Adipocyte (in vitro differentiated cells): Measurements from ENCODE around the gene C2CD4C.
A peak's percentile ranks its signal among the peaks of the same experiment; 100 is the strongest.
"Not testable (repeated sequence)": the region's sequence is repeated elsewhere in the genome, so short reads cannot be mapped to it uniquely, and the experiment has no call there.

Source experiments
- DNase-seq: peaks from one replicate; pipeline ENCODE4 v3.0.0-alpha.2; 2015; ENCODE audit warnings: low read depth
- H3K27me3 ChIP-seq: replicated peaks from 2 replicates; pipeline ENCODE4 v1.7.0; 2013; ENCODE audit warnings: mild to moderate bottlenecking, low read length, moderate library complexity; ENCODE audit not compliant: control insufficient read depth, insufficient read depth
- H3K36me3 ChIP-seq: 2 replicates; pipeline ENCODE4 v1.7.0; 2013; ENCODE audit warnings: low read length, mild to moderate bottlenecking, moderate library complexity; ENCODE audit not compliant: control insufficient read depth, insufficient read depth, severe bottlenecking
- H3K4me1 ChIP-seq: 2 replicates; pipeline ENCODE4 v1.7.0; 2013; ENCODE audit warnings: mild to moderate bottlenecking, low read length, moderate library complexity; ENCODE audit not compliant: control insufficient read depth, insufficient read depth
- H3K4me3 ChIP-seq: 2 replicates; pipeline ENCODE4 v1.7.0; 2013; ENCODE audit warnings: mild to moderate bottlenecking, low read length, moderate library complexity
- H3K9ac ChIP-seq: 2 replicates; pipeline ENCODE4 v1.7.0; 2013; ENCODE audit warnings: mild to moderate bottlenecking, low read length, moderate library complexity
- H3K9me3 ChIP-seq: 2 replicates; pipeline ENCODE4 v1.7.0; 2013; ENCODE audit warnings: mild to moderate bottlenecking, low read length, moderate library complexity; ENCODE audit not compliant: control insufficient read depth

The C2CD4C gene

GRCh38 chr19:408902-409515, at the start of gene C2CD4C:
C2CD4C (minus strand) TSS chr19:409147; CDS start chr19:408361, 786 bp downstream.
- peaks cover 39% of the 10 kb centered on the region for H3K27me3 ChIP-seq
- no peaks in the 10 kb centered on the region for H3K9me3 ChIP-seq
- no peak within 1 kb of the TSS for H3K4me3 ChIP-seq
- peak; percentile 56 for DNase-seq
- no peaks in the 10 kb centered on the region for H3K36me3 ChIP-seq
- no peak within 1 kb of the TSS for H3K9ac ChIP-seq
- no peaks in the 10 kb centered on the region for H3K4me1 ChIP-seq

GRCh38 chr19:458091-459042, 49.4 kb upstream of the C2CD4C start:
- no peaks in the 10 kb centered on the region for H3K9me3 ChIP-seq
- no peaks in the 10 kb centered on the region for H3K4me1 ChIP-seq
- DNase-seq, result no peak
- H3K9ac ChIP-seq, result no peak overlapping the region
- H3K4me3 ChIP-seq, result no peak overlapping the region
- peaks cover 7% of the 10 kb centered on the region for H3K27me3 ChIP-seq
- H3K36me3 ChIP-seq, result no peaks in the 10 kb centered on the region

DNA sequence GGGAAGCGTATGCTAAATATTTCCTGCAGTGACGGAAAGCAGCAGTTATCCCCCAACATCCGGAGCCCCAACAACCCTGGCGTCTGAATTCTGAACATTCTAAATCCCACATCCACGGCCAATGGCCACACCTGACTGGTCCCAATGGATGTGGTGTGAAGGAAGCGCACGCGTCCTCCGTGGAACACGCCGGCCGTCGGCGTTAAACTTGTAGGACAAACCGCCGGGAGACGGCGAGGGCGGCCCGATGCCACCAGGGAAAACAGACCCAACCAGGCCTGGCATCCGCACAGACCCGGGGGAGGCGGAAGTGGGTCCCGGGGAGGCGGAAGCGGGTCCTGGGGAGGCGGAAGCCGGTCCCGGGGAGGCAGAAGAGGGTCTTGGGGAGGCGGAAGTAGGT, 48.7 kb upstream of the C2CD4C start:
- no peaks in the 10 kb centered on the region for H3K4me1 ChIP-seq
- no peak overlapping the region for H3K4me3 ChIP-seq
- H3K27me3 ChIP-seq, result peaks cover 7% of the 10 kb centered on the region
- no peaks in the 10 kb centered on the region for H3K9me3 ChIP-seq
- H3K36me3 ChIP-seq, result no peaks in the 10 kb centered on the region
- DNase-seq, result no peak
- no peak overlapping the region for H3K9ac ChIP-seq

DNA sequence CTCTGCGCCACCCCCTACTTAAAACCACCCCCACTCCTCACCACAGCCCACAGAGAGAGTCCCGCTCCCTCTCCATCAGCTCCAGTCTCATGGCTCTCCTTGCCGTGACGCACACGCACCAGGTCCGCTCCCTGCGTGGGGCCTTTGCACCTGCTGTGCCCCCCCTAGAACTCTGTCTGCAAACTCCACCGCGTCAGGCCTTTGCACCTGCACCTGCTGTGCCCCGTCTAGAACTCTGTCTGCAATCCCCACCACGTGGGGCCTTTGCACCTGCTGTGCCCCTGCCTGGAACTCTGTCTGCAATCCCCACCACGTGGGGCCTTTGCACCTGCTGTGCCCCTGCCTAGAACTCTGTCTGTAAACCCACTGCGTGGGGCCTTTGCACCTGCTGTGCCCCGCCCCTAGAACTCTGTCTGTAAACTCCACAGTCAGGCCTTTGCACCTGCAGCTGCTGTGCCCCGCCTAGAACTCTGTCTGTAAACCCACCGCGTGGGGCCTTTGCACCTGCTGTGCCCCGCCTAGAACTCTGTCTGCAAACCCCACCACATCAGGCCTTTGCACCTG, 47.7 kb upstream of the C2CD4C start:
- no peak for DNase-seq
- Histone ChIP-seq H3K4me3 (no peak overlapping the region), H3K9ac (no peak overlapping the region), H3K36me3 (no peaks in the 10 kb centered on the region), H3K27me3 (no peaks in the 10 kb centered on the region), H3K4me1 (no peaks in the 10 kb centered on the region), H3K9me3 (no peaks in the 10 kb centered on the region)

- H3K9me3 ChIP-seq, result no peaks in the 10 kb centered on the region
- no peaks in the 10 kb centered on the region for H3K27me3 ChIP-seq
- H3K9ac ChIP-seq, result no peak overlapping the region
- H3K4me1 ChIP-seq, result no peaks in the 10 kb centered on the region
- H3K4me3 ChIP-seq, result no peak overlapping the region
- no peaks in the 10 kb centered on the region for H3K36me3 ChIP-seq
- DNase-seq, result no peak
These were observed 47.1 kb upstream of the C2CD4C start for GRCh38 chr19:455851-456546.

DNA sequence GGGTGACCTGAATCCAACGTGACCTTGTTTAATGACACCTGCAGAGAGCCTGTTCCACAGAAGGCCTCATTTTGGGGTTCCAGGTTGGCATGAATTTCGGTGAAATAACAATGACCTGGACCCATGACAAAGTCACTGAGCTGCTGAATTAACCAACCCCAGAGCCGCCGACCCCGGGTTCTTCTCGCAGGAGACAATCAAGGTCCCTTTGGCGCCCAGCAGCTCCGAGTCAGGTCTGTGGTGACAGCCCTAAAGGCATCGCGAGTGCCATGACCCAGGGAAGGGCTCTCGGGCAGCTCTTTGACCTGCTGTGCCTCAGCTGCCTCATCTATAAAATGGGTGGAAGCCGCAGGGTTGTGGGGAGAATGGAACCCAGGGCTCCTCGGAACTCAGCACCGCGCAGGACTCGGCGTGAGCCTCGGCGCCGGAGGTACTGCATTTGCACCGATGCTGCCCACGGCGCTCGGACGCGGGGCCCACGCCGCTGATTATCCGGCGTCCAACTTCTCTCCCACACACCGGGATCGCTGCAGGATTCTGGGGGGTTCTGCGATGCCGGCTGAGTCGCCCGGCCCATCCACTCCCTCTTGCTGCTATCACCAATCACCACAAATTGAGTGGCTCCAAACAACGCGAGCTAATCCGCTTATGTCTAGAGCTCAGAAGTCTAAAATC, 46.2 kb upstream of the C2CD4C start:
- Histone ChIP-seq H3K4me3 (no peak overlapping the region), H3K27me3 (no peaks in the 10 kb centered on the region), H3K9ac (no peak overlapping the region), H3K9me3 (no peaks in the 10 kb centered on the region), H3K4me1 (no peaks in the 10 kb centered on the region), H3K36me3 (no peaks in the 10 kb centered on the region)
- DNase-seq, result no peak

- Histone ChIP-seq H3K9ac (no peak overlapping the region), H3K36me3 (no peaks in the 10 kb centered on the region), H3K27me3 (no peaks in the 10 kb centered on the region), H3K4me1 (no peaks in the 10 kb centered on the region), H3K9me3 (no peaks in the 10 kb centered on the region), H3K4me3 (no peak overlapping the region)
- DNase-seq, result no peak
These were observed 44.7 kb upstream of the C2CD4C start for GRCh38 chr19:453606-454005.

DNA sequence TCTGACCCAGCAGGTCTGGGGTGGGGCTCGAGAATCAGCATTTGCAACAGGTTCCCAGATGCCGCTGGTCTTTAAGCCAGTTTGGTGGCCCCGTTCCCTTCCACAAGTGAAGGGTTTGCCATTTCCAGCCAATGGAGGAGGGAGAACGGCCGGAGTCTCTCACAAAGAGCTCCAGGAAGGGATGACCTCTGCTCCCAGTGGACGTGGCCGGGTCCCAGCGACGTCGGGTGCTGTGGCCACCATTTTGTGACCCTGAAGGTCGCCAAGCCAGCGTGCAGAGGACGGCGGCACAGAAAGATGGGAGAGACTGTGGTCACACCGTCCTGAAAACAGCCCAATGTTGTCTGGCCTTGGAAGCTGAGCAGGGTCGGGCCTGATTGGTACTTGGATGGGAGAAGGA, 43.9 kb upstream of the C2CD4C start:
- no peak for DNase-seq
- no peaks in the 10 kb centered on the region for H3K9me3 ChIP-seq
- H3K4me3 ChIP-seq, result no peak overlapping the region
- H3K36me3 ChIP-seq, result no peaks in the 10 kb centered on the region
- H3K27me3 ChIP-seq, result no peaks in the 10 kb centered on the region
- no peak overlapping the region for H3K9ac ChIP-seq
- H3K4me1 ChIP-seq, result no peaks in the 10 kb centered on the region

- not testable (repeated sequence) for H3K4me3 ChIP-seq, H3K4me1 ChIP-seq, H3K9ac ChIP-seq, H3K27me3 ChIP-seq, H3K9me3 ChIP-seq, DNase-seq, H3K36me3 ChIP-seq
These were observed 42.0 kb upstream of the C2CD4C start for GRCh38 chr19:450912-451481.

DNA sequence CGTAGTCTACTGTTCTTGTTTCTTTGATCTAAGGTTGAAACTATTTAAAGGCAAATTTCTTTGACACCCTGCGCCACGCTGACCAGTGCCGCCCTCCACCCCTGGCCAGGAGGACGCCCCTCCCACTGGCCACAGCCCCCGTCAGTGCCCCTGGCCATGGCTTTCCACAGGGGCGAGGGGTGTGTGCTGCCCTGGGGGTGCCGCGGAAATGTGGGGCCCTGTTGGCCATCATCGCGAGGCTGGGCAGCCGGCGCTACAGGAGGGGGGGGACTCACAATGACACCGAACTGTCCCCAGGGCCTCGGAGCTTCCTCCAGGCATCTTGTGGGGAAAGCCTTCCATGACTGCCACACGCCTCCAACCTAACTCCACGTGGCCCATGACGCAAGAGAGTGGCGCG, 41.0 kb upstream of the C2CD4C start:
- no peaks in the 10 kb centered on the region for H3K9me3 ChIP-seq
- no peak for DNase-seq
- H3K36me3 ChIP-seq, result no peaks in the 10 kb centered on the region
- H3K4me3 ChIP-seq, result no peak overlapping the region
- H3K4me1 ChIP-seq, result no peaks in the 10 kb centered on the region
- H3K27me3 ChIP-seq, result no peaks in the 10 kb centered on the region
- no peak overlapping the region for H3K9ac ChIP-seq
